Mesenchymal stem cell (in vitro differentiated cells and primary cell): ENCODE measurements around the gene ATXN3.

ENCODE experiments used
- DNase-seq: peaks from one replicate; pipeline ENCODE4 v3.0.0-alpha.2; 2013
- H2AFZ ChIP-seq: one replicate; pipeline ENCODE4 v1.6.1; 2013; ENCODE audit warnings: low read depth, mild to moderate bottlenecking, control low read depth, inconsistent platforms, low read length, moderate library complexity
- H2AK5ac ChIP-seq: 2 replicates; pipeline ENCODE4 v1.6.1; 2013; ENCODE audit warnings: low read length, moderate library complexity, mild to moderate bottlenecking, inconsistent platforms; ENCODE audit not compliant: severe bottlenecking
- H2BK120ac ChIP-seq: one replicate; pipeline ENCODE4 v1.6.1; 2013; ENCODE audit warnings: low read depth, mild to moderate bottlenecking, inconsistent platforms, low read length, moderate library complexity
- H2BK12ac ChIP-seq, 2 experiments: one replicate each; pipeline ENCODE4 v1.6.1; 2013; ENCODE audit warnings: inconsistent platforms in 2 of 2, low read length in 2 of 2, mild to moderate bottlenecking in 2 of 2, moderate library complexity in 2 of 2, control low read depth in 1 of 2
- H2BK15ac ChIP-seq: one replicate; pipeline ENCODE4 v1.6.1; 2013; ENCODE audit warnings: mild to moderate bottlenecking, low read depth, inconsistent platforms; ENCODE audit not compliant: poor library complexity, severe bottlenecking
- H2BK5ac ChIP-seq: 2 replicates; pipeline ENCODE4 v1.6.1; 2013; ENCODE audit warnings: low read depth, mild to moderate bottlenecking, low read length, control low read depth, inconsistent platforms; ENCODE audit not compliant: poor library complexity, severe bottlenecking
- H3K14ac ChIP-seq, 2 experiments: one replicate each; pipeline ENCODE4 v1.6.1; 2013; ENCODE audit warnings: inconsistent platforms in 2 of 2, low read length in 2 of 2, control low read depth in 1 of 2, mild to moderate bottlenecking in 1 of 2, moderate library complexity in 1 of 2
- H3K18ac ChIP-seq, 2 experiments: one replicate each; pipeline ENCODE4 v1.6.1; 2013; ENCODE audit warnings: inconsistent platforms in 2 of 2, low read length in 2 of 2, control low read depth in 1 of 2, low read depth in 1 of 2, mild to moderate bottlenecking in 1 of 2
- H3K23ac ChIP-seq, 2 experiments: one replicate each; pipeline ENCODE4 v1.6.1; 2013; ENCODE audit warnings: inconsistent platforms in 2 of 2, low read length in 2 of 2, mild to moderate bottlenecking in 2 of 2, moderate library complexity in 2 of 2, control low read depth in 1 of 2
- H3K27ac ChIP-seq: 2 replicates; pipeline ENCODE4 v1.5.1; 2013; ENCODE audit warnings: mild to moderate bottlenecking, moderate library complexity, low read length, control low read depth, inconsistent platforms; ENCODE audit not compliant: poor library complexity, severe bottlenecking
- H3K27me3 ChIP-seq, 2 experiments: 2 replicates each; pipeline versions ENCODE4 v1.6.1 to v1.7.0; 2013; ENCODE audit warnings: low read length in 2 of 2, mild to moderate bottlenecking in 2 of 2, moderate library complexity in 2 of 2, control low read depth in 1 of 2, inconsistent platforms in 1 of 2; ENCODE audit not compliant: control insufficient read depth in 1 of 2, insufficient read depth in 1 of 2
- H3K36me3 ChIP-seq, 2 experiments: 2 replicates each; pipeline versions ENCODE4 v1.6.1 to v1.7.0; 2013; ENCODE audit warnings: low read length in 2 of 2, control low read depth in 1 of 2, inconsistent platforms in 1 of 2, low read depth in 1 of 2, mild to moderate bottlenecking in 1 of 2; ENCODE audit not compliant: insufficient read depth in 2 of 2, control insufficient read depth in 1 of 2
- H3K4ac ChIP-seq, 2 experiments: one replicate each; pipeline ENCODE4 v1.6.1; 2013; ENCODE audit warnings: inconsistent platforms in 2 of 2, low read length in 2 of 2, mild to moderate bottlenecking in 2 of 2, moderate library complexity in 2 of 2, control low read depth in 1 of 2, low read depth in 1 of 2
- H3K4me1 ChIP-seq: 2 replicates; pipeline ENCODE4 v1.6.1; 2013; ENCODE audit warnings: low read depth, low read length, control low read depth; ENCODE audit not compliant: control insufficient read depth, insufficient read depth
- H3K4me2 ChIP-seq: 2 replicates; pipeline ENCODE4 v1.6.1; 2013; ENCODE audit warnings: low read length, mild to moderate bottlenecking, inconsistent platforms; ENCODE audit not compliant: poor library complexity, severe bottlenecking
- H3K4me3 ChIP-seq, 2 experiments: 2 replicates each; pipeline versions ENCODE4 v1.5.1 to v1.7.0; 2013; ENCODE audit warnings: low read length in 2 of 2, mild to moderate bottlenecking in 2 of 2, control low read depth in 1 of 2, low read depth in 1 of 2; ENCODE audit not compliant: insufficient read depth in 1 of 2
- H3K79me1 ChIP-seq: replicated peaks from 2 replicates; pipeline ENCODE4 v1.6.1; 2013; ENCODE audit warnings: mild to moderate bottlenecking, control low read depth, low read length, inconsistent platforms; ENCODE audit not compliant: poor library complexity, severe bottlenecking
- H3K9ac ChIP-seq: 2 replicates; pipeline ENCODE4 v1.7.0; 2013; ENCODE audit warnings: mild to moderate bottlenecking, low read length, moderate library complexity
- H3K9me3 ChIP-seq: 2 replicates; pipeline ENCODE4 v1.7.0; 2013; ENCODE audit warnings: mild to moderate bottlenecking, low read length; ENCODE audit not compliant: control insufficient read depth
- H4K8ac ChIP-seq: one replicate; pipeline ENCODE4 v1.6.1; 2013; ENCODE audit warnings: inconsistent platforms, mild to moderate bottlenecking, low read length, moderate library complexity
- H4K91ac ChIP-seq: one replicate; pipeline ENCODE4 v1.6.1; 2013; ENCODE audit warnings: mild to moderate bottlenecking, low read length, inconsistent platforms
- WGBS: methylation state at CpG from one replicate; pipeline ENCODE4 v1.1.7; 2013; ENCODE audit warnings: mixed read lengths; 5-methylcytosine and 5-hydroxymethylcytosine counted together

Gene ATXN3

GRCh38 chr14:92109490-92109889 is 3.1 kb upstream of the ATXN3 start:
- H4K91ac ChIP-seq: no peak overlapping the region
- no peaks in the 10 kb centered on the region for H3K9me3 ChIP-seq
- H2BK120ac ChIP-seq: no peak overlapping the region
- no peak overlapping the region for H2BK12ac ChIP-seq
- no peak overlapping the region for H3K23ac ChIP-seq
- H3K4me3 ChIP-seq: no peak overlapping the region
- 91% methylated on average over 5 of the region's 5 CpGs for WGBS
- no peak overlapping the region for H2AFZ ChIP-seq
- H3K4me1 ChIP-seq: peaks cover 3% of the 10 kb centered on the region
- H3K4me2 ChIP-seq: no peak overlapping the region
- H2AK5ac ChIP-seq: no peak overlapping the region
- H4K8ac ChIP-seq: no peak overlapping the region
- no peaks in the 10 kb centered on the region for H3K79me1 ChIP-seq
- no peaks in the 10 kb centered on the region for H3K36me3 ChIP-seq
- no peak overlapping the region for H3K14ac ChIP-seq
- H2BK15ac ChIP-seq: no peak overlapping the region
- no peaks in the 10 kb centered on the region for H3K27me3 ChIP-seq
- no peak overlapping the region for H3K4ac ChIP-seq
- no peak for DNase-seq
- H3K27ac ChIP-seq: no peak overlapping the region
- no peak overlapping the region for H3K18ac ChIP-seq
- no peak overlapping the region for H2BK5ac ChIP-seq
- H3K9ac ChIP-seq: no peak overlapping the region

- Histone ChIP-seq H2BK5ac (no peak overlapping the region), H4K91ac (no peak overlapping the region), H3K18ac (no peak overlapping the region)
Measured at GRCh38 chr14:92108345-92109254, 2.2 kb upstream of the ATXN3 start.

GRCh38 chr14:92105893-92106142 is 564 bp downstream of the ATXN3 start:
- H3K9me3 ChIP-seq: no peaks in the 10 kb centered on the region
- H3K18ac ChIP-seq: peak overlapping the region; percentile 2 to 96
- no peak overlapping the region for H3K14ac ChIP-seq
- H4K8ac ChIP-seq: peak overlapping the region; percentile 82
- no peak overlapping the region for H2BK5ac ChIP-seq
- H3K4me1 ChIP-seq: peaks cover 3% of the 10 kb centered on the region
- DNase-seq: no peak
- H3K9ac ChIP-seq: peak overlapping the region; percentile 97
- peak overlapping the region; percentile 94 for H3K4me2 ChIP-seq
- peak overlapping the region; percentile 6 to 51 for H3K4ac ChIP-seq
- peak overlapping the region; percentile 51 for H2AFZ ChIP-seq
- peak overlapping the region; percentile 79 for H3K27ac ChIP-seq
- H3K36me3 ChIP-seq: no peaks in the 10 kb centered on the region
- no peak overlapping the region for H2BK12ac ChIP-seq
- 0% methylated on average over 8 of the region's 10 CpGs for WGBS
- H2BK120ac ChIP-seq: no peak overlapping the region
- no peaks in the 10 kb centered on the region for H3K27me3 ChIP-seq
- H3K4me3 ChIP-seq: peak overlapping the region; percentile 97
- H4K91ac ChIP-seq: no peak overlapping the region
- H3K23ac ChIP-seq: no peak overlapping the region
- H3K79me1 ChIP-seq: peaks cover 8% of the 10 kb centered on the region
- H2AK5ac ChIP-seq: no peak overlapping the region
- no peak overlapping the region for H2BK15ac ChIP-seq

More at GRCh38 chr14:92108345-92109254, 2.2 kb upstream of the ATXN3 start:
- H2BK15ac ChIP-seq: no peak overlapping the region
- no peak overlapping the region for H2AK5ac ChIP-seq
- no peak overlapping the region for H3K4me3 ChIP-seq
- 27% methylated on average over 10 of the region's 11 CpGs for WGBS
- peaks cover 3% of the 10 kb centered on the region for H3K4me1 ChIP-seq
- no peak overlapping the region for H2BK12ac ChIP-seq
- no peak overlapping the region for H2BK120ac ChIP-seq
- no peak overlapping the region for H3K23ac ChIP-seq
- H3K14ac ChIP-seq: no peak overlapping the region
- H3K4me2 ChIP-seq: no peak overlapping the region
- H3K9me3 ChIP-seq: no peaks in the 10 kb centered on the region
- H3K9ac ChIP-seq: no peak overlapping the region
- DNase-seq: no peak
- peaks cover 2% of the 10 kb centered on the region for H3K79me1 ChIP-seq
- H2AFZ ChIP-seq: no peak overlapping the region
- H3K4ac ChIP-seq: no peak overlapping the region
- no peaks in the 10 kb centered on the region for H3K27me3 ChIP-seq
- no peak overlapping the region for H4K8ac ChIP-seq
- no peak overlapping the region for H3K27ac ChIP-seq
- no peaks in the 10 kb centered on the region for H3K36me3 ChIP-seq

GRCh38 chr14:92105073-92105892 is 1.1 kb downstream of the ATXN3 start:
- H2AFZ ChIP-seq: no peak overlapping the region
- H3K23ac ChIP-seq: no peak overlapping the region
- 55% methylated on average over 12 of the region's 16 CpGs for WGBS
- H3K18ac ChIP-seq: peak overlapping the region in 1 of 2 experiments; percentile 96
- peaks cover 8% of the 10 kb centered on the region for H3K79me1 ChIP-seq
- peak overlapping the region; percentile 19 for H2BK120ac ChIP-seq
- H3K9ac ChIP-seq: peak overlapping the region; percentile 97
- no peak overlapping the region for H2BK5ac ChIP-seq
- H3K4me2 ChIP-seq: peak overlapping the region; percentile 94
- H2BK12ac ChIP-seq: no peak overlapping the region
- no peaks in the 10 kb centered on the region for H3K9me3 ChIP-seq
- no peak overlapping the region for H2AK5ac ChIP-seq
- H3K27ac ChIP-seq: peak overlapping the region; percentile 79
- H3K4ac ChIP-seq: peak overlapping the region; percentile 6 to 51
- DNase-seq: peak; percentile 75
- H3K36me3 ChIP-seq: no peaks in the 10 kb centered on the region
- peak overlapping the region in 1 of 2 experiments; percentile 13 for H3K14ac ChIP-seq
- peak overlapping the region; percentile 97 for H3K4me3 ChIP-seq
- H4K8ac ChIP-seq: no peak overlapping the region
- H4K91ac ChIP-seq: no peak overlapping the region
- H3K27me3 ChIP-seq: no peaks in the 10 kb centered on the region
- no peak overlapping the region for H2BK15ac ChIP-seq
- H3K4me1 ChIP-seq: peaks cover 3% of the 10 kb centered on the region
